Measurements from ENCODE around the gene COX17. TPM values are rescaled to one million over a fixed set of nuclear protein-coding genes. Genes with fewer than 3 reads are reported as not detected.

COX17 gene
- total and polyA plus RNA-seq, 9 of the 15 experiments (the other 6 are each of a cell fraction or from before 2014, with no cell fraction given): 29.1 to 167 (median 60.6) TPM

DNA sequence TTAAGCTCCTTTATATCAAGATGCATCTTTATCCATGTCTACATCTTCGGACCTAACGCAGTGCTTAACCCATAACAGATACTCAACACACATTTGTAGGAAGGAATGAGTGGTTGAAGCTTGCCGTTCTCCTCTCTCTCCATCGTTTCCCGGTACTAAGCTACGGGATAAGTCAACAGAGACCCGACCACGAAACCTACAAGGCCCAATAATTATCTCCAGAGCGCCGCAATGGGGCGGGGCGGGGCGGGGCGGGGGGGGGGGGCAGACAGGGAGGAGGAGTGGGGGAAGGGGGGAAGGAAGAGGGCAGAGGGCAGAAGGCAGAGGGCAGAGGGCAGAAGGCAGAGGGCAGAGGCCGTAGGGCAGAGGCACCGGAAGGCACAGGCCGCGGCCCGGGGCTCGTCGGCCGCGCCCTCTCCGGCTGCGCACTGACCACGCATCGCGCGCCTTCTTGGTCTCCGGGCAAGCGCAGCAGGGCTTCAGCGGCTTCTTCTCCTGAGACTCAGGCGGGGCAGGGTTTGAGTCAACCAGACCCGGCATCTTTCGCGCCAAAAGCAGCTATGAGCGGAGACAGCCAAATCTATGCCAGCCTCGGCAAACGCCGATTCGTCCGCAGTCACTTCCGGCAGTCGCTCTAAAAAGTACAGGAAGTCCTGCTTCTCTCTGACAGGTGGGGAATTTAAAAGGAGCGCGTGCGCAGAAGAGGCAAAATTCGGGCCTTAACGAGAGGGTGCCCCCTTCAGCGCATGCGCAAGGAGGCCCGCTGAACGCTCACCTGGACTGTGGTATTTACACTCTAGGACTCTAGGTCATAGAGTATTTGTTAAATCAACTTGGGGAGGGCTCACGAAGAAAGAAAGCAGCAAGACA lies at the start of gene COX17 (continued):
- TF ChIP-seq, protein P1, sequence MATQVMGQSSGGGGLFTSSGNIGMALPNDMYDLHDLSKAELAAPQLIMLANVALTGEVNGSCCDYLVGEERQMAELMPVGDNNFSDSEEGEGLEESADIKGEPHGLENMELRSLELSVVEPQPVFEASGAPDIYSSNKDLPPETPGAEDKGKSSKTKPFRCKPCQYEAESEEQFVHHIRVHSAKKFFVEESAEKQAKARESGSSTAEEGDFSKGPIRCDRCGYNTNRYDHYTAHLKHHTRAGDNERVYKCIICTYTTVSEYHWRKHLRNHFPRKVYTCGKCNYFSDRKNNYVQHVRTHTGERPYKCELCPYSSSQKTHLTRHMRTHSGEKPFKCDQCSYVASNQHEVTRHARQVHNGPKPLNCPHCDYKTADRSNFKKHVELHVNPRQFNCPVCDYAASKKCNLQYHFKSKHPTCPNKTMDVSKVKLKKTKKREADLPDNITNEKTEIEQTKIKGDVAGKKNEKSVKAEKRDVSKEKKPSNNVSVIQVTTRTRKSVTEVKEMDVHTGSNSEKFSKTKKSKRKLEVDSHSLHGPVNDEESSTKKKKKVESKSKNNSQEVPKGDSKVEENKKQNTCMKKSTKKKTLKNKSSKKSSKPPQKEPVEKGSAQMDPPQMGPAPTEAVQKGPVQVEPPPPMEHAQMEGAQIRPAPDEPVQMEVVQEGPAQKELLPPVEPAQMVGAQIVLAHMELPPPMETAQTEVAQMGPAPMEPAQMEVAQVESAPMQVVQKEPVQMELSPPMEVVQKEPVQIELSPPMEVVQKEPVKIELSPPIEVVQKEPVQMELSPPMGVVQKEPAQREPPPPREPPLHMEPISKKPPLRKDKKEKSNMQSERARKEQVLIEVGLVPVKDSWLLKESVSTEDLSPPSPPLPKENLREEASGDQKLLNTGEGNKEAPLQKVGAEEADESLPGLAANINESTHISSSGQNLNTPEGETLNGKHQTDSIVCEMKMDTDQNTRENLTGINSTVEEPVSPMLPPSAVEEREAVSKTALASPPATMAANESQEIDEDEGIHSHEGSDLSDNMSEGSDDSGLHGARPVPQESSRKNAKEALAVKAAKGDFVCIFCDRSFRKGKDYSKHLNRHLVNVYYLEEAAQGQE (IDR thresholded peaks at IDR 0.05; ENCODE audit: borderline replicate concordance): no peak
- TF ChIP-seq, protein P1 (CRISPR knock-in tag; IDR thresholded peaks at IDR 0.05; ENCODE audit: low read depth): peak; percentile 42; the same call in 1 of the 2 replicates
- TF ChIP-seq BRD9 (IDR thresholded peaks at IDR 0.05; ENCODE audit: low read depth, partially characterized antibody) (no peak), ZNF282 (CRISPR knock-in tag; IDR thresholded peaks at IDR 0.05) (no peak), HNRNPLL (IDR thresholded peaks at IDR 0.05; ENCODE audit: low read depth, low read length, poor library complexity, severe bottlenecking) (peak; percentile 40), HDAC3 (IDR thresholded peaks at IDR 0.05; ENCODE audit: borderline replicate concordance, partially characterized antibody) (no peak), SMAD2 (IDR thresholded peaks at IDR 0.05; ENCODE audit: low read depth, low read length) (no peak), POLR3G (IDR thresholded peaks at IDR 0.05; ENCODE audit: extremely low read depth, insufficient read length, insufficient replicate concordance) (no peak)
- TF ChIP-seq, protein P2, sequence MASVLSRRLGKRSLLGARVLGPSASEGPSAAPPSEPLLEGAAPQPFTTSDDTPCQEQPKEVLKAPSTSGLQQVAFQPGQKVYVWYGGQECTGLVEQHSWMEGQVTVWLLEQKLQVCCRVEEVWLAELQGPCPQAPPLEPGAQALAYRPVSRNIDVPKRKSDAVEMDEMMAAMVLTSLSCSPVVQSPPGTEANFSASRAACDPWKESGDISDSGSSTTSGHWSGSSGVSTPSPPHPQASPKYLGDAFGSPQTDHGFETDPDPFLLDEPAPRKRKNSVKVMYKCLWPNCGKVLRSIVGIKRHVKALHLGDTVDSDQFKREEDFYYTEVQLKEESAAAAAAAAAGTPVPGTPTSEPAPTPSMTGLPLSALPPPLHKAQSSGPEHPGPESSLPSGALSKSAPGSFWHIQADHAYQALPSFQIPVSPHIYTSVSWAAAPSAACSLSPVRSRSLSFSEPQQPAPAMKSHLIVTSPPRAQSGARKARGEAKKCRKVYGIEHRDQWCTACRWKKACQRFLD (CRISPR knock-in tag; IDR thresholded peaks at IDR 0.05): peak; percentile 20; the same call in 1 of the 2 replicates
- TF ChIP-seq, protein P3, sequence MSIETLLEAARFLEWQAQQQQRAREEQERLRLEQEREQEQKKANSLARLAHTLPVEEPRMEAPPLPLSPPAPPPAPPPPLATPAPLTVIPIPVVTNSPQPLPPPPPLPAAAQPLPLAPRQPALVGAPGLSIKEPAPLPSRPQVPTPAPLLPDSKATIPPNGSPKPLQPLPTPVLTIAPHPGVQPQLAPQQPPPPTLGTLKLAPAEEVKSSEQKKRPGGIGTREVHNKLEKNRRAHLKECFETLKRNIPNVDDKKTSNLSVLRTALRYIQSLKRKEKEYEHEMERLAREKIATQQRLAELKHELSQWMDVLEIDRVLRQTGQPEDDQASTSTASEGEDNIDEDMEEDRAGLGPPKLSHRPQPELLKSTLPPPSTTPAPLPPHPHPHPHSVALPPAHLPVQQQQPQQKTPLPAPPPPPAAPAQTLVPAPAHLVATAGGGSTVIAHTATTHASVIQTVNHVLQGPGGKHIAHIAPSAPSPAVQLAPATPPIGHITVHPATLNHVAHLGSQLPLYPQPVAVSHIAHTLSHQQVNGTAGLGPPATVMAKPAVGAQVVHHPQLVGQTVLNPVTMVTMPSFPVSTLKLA (conservative IDR thresholded peaks at IDR 0.05): peak in 1 of 2 experiments; percentile 70; a peak in 2 of 4 replicates
- TF ChIP-seq, protein P4, sequence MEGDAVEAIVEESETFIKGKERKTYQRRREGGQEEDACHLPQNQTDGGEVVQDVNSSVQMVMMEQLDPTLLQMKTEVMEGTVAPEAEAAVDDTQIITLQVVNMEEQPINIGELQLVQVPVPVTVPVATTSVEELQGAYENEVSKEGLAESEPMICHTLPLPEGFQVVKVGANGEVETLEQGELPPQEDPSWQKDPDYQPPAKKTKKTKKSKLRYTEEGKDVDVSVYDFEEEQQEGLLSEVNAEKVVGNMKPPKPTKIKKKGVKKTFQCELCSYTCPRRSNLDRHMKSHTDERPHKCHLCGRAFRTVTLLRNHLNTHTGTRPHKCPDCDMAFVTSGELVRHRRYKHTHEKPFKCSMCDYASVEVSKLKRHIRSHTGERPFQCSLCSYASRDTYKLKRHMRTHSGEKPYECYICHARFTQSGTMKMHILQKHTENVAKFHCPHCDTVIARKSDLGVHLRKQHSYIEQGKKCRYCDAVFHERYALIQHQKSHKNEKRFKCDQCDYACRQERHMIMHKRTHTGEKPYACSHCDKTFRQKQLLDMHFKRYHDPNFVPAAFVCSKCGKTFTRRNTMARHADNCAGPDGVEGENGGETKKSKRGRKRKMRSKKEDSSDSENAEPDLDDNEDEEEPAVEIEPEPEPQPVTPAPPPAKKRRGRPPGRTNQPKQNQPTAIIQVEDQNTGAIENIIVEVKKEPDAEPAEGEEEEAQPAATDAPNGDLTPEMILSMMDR (IDR thresholded peaks at IDR 0.05 in 2 of 3, conservative IDR thresholded peaks at IDR 0.05 in 1 of 3; ENCODE audit: insufficient read depth in 2 of 3, low read depth in 1 of 3, low read length in 3 of 3): 0 out of 6 replicates have a peak, but pooled peaks of 1 of the 3 experiments have one; percentile 5
